SK-N-SH (cell line): Measurements from ENCODE around the gene PLOD2. TPM values are rescaled to one million over a fixed set of nuclear protein-coding genes. Genes with fewer than 3 reads are reported as not detected.

Experiments used
- CTCF ChIA-PET: fragments of 300-600, 350-600 bp; formaldehyde crosslinking; extraction: SDS; loops from one replicate; lab custom pipeline; 2021; lab: Yijun Ruan, JAX
- POLR2A ChIA-PET: fragments of 350-600 bp; sonication (Branson Sonifier 250); formaldehyde crosslinking; extraction: SDS; loops from one replicate; lab custom pipeline; 2020; ENCODE audit warnings: antibody characterized with exemption, inconsistent platforms; lab: Yijun Ruan, JAX
- DNase-seq: peaks from one replicate; pipeline ENCODE4 v3.0.0; 2012
- H2AFZ ChIP-seq: fragments of 200-600 bp; sonication (generic); 2 replicates; pipeline ENCODE4 v1.8.1; 2016; ENCODE audit warnings: antibody characterized with exemption, mild to moderate bottlenecking, low read depth
- H3F3A ChIP-seq: fragments of 200-600 bp; sonication (generic); replicated peaks from 2 replicates; pipeline ENCODE3; 2016; ENCODE audit warnings: antibody characterized with exemption, mild to moderate bottlenecking; ENCODE audit not compliant: insufficient read depth
- H3K27ac ChIP-seq, 2 experiments: fragments of 200-500 bp in 1 of 2; fragments of 200-600 bp in 1 of 2; sonication (Bioruptor generic) in 1 of 2; sonication (generic), shearing (Covaris generic) in 1 of 2; 2 replicates each; pipeline versions ENCODE4 v1.5.1 to v1.6.1; 2014 to 2016; ENCODE audit warnings: low read depth in 2 of 2, inconsistent platforms in 1 of 2, low read length in 1 of 2, mild to moderate bottlenecking in 1 of 2, mixed read lengths in 1 of 2
- H3K27me3 ChIP-seq: fragments of 200-600 bp; sonication (generic), shearing (Covaris generic); 2 replicates; pipeline ENCODE4 v1.6.1; 2016; ENCODE audit warnings: mixed run types; ENCODE audit not compliant: insufficient read depth
- H3K36me3 ChIP-seq, 2 experiments: fragments of 200-500 bp in 1 of 2; fragments of 200-600 bp in 1 of 2; sonication (Bioruptor generic) in 1 of 2; sonication (generic) in 1 of 2; replicated peaks in 1 of 2; 2 replicates each; pipeline versions ENCODE3 to v1.5.1; 2014 to 2016; ENCODE audit warnings: low read length in 1 of 2, mild to moderate bottlenecking in 1 of 2; ENCODE audit not compliant: insufficient read depth in 2 of 2, control insufficient read depth in 1 of 2
- H3K4me1 ChIP-seq, 2 experiments: fragments of 200-500 bp in 1 of 2; fragments of 200-600 bp in 1 of 2; sonication (Bioruptor generic) in 1 of 2; sonication (generic), shearing (Covaris generic) in 1 of 2; 2 replicates each; pipeline versions ENCODE4 v1.5.1 to v1.6.1; 2014 to 2016; ENCODE audit warnings: low read depth in 1 of 2, low read length in 1 of 2, mixed run types in 1 of 2; ENCODE audit not compliant: insufficient read depth in 2 of 2, control insufficient read depth in 1 of 2
- H3K4me2 ChIP-seq: fragments of 200-600 bp; sonication (generic), shearing (Covaris generic); 2 replicates; pipeline ENCODE4 v1.6.1; 2017; ENCODE audit warnings: mixed run types
- H3K4me3 ChIP-seq, 2 experiments: fragments of 200-500 bp in 1 of 2; fragments of 200-600 bp in 1 of 2; sonication (Bioruptor generic) in 1 of 2; sonication (generic), shearing (Covaris generic) in 1 of 2; 2 replicates each; pipeline versions ENCODE4 v1.5.1 to v1.8.1; 2014 to 2016; ENCODE audit warnings: low read depth in 2 of 2, inconsistent platforms in 1 of 2, low read length in 1 of 2, mild to moderate bottlenecking in 1 of 2, mixed read lengths in 1 of 2, moderate library complexity in 1 of 2
- H3K79me2 ChIP-seq: fragments of 200-600 bp; sonication (generic); 2 replicates; pipeline ENCODE4 v1.8.1; 2017; ENCODE audit warnings: mild to moderate bottlenecking; ENCODE audit not compliant: insufficient read depth
- H3K9ac ChIP-seq: fragments of 200-600 bp; sonication (generic); 2 replicates; pipeline ENCODE4 v1.6.1; 2017; ENCODE audit warnings: mixed run types
- H3K9me2 ChIP-seq: fragments of 200-600 bp; sonication (generic); 2 replicates; pipeline ENCODE4 v1.6.1; 2017; ENCODE audit warnings: mixed run types
- H3K9me3 ChIP-seq: fragments of 200-600 bp; sonication (generic); 2 replicates; pipeline ENCODE4 v1.6.1; 2017; ENCODE audit warnings: mixed run types, mild to moderate bottlenecking, moderate library complexity
- H4K20me1 ChIP-seq: fragments of 200-600 bp; sonication (generic); 2 replicates; pipeline ENCODE4 v1.6.1; 2017; ENCODE audit warnings: mild to moderate bottlenecking, mixed run types; ENCODE audit not compliant: insufficient read depth
- EZH2phosphoT487 ChIP-seq: fragments of 200-600 bp; sonication (generic); IDR thresholded peaks from 2 replicates; pipeline ENCODE4 v1.6.1; 2017; ENCODE audit warnings: low read depth, mixed run types, mild to moderate bottlenecking, antibody characterized with exemption, moderate library complexity, borderline replicate concordance
- FOXJ3 ChIP-seq: sonication (generic); formaldehyde crosslinking; IDR thresholded peaks from 2 replicates; pipeline ENCODE4 v1.5.1; 2020; ENCODE audit warnings: mild to moderate bottlenecking, missing genetic modification reagents
- GABPA ChIP-seq: IDR thresholded peaks from 2 replicates; pipeline ENCODE4 v1.4.0; 2012; ENCODE audit warnings: low read depth, mild to moderate bottlenecking
- GATA2 ChIP-seq: sonication (generic); formaldehyde crosslinking; IDR thresholded peaks from 2 replicates; pipeline ENCODE4 v1.5.0; 2020; ENCODE audit warnings: mild to moderate bottlenecking, missing genetic modification reagents
- JUND ChIP-seq: IDR thresholded peaks from 2 replicates; pipeline ENCODE4 v1.4.0; 2012
- MEF2A ChIP-seq: IDR thresholded peaks from 2 replicates; pipeline ENCODE4 v1.4.0; 2012; ENCODE audit warnings: low read depth, borderline replicate concordance
- NRF1 ChIP-seq: IDR thresholded peaks from 2 replicates; pipeline ENCODE4 v1.6.1; 2012; ENCODE audit warnings: low read depth, mild to moderate bottlenecking, low read length
- POLR2AphosphoS5 ChIP-seq: IDR thresholded peaks from 2 replicates; pipeline ENCODE4 v1.6.1; 2012; ENCODE audit warnings: low read depth, low read length
- RAD21 ChIP-seq: IDR thresholded peaks from 2 replicates; pipeline ENCODE4 v1.6.1; 2012; ENCODE audit warnings: mild to moderate bottlenecking, low read length
- SMC3 ChIP-seq: IDR thresholded peaks from 2 replicates; pipeline ENCODE4 v1.6.1; 2012; ENCODE audit warnings: low read depth, low read length, improper control_type of control experiment
- TAF1 ChIP-seq: IDR thresholded peaks from 2 replicates; pipeline ENCODE4 v1.6.1; 2012; ENCODE audit warnings: low read depth, mild to moderate bottlenecking, low read length, moderate library complexity, borderline replicate concordance
- TCF12 ChIP-seq: IDR thresholded peaks from 2 replicates; pipeline ENCODE4 v1.4.0; 2012
- USF1 ChIP-seq: IDR thresholded peaks from 2 replicates; pipeline ENCODE4 v1.4.0; 2012; ENCODE audit warnings: low read depth, borderline replicate concordance
- WGBS: methylation state at CpG from one replicate; pipeline ENCODE4 v1.1.6; 2017; ENCODE audit warnings: low lambda C conversion rate; 5-methylcytosine and 5-hydroxymethylcytosine counted together
- polyA plus RNA-seq, 3 experiments: library from polyadenylated mRNA; depleted of rRNA; stranded (reverse); fragments of >200 nt; gene quantifications; 2 replicates each; pipeline ENCODE4 v1.2.3, GENCODE V29; 2012
- TF ChIP-seq, protein P1 (sequence below): IDR thresholded peaks from 2 replicates; pipeline ENCODE4 v1.4.0; 2012; ENCODE audit warnings: low read depth, borderline replicate concordance
- TF ChIP-seq, protein P2 (sequence below): fragments of 150-350 bp; IDR thresholded peaks from 2 replicates; pipeline ENCODE4 v1.6.1; 2017; ENCODE audit warnings: antibody characterized with exemption, low read length, low read depth, borderline replicate concordance
- TF ChIP-seq, protein P3 (sequence below): fragments of 150-350 bp; IDR thresholded peaks from 2 replicates; pipeline ENCODE4 v1.6.1; 2016; ENCODE audit warnings: mild to moderate bottlenecking, low read depth, low read length

The PLOD2 gene
- polyA plus RNA-seq, 1 of the 3 experiments (the other 2 are of a cell fraction), result 0.58 TPM

DNA sequence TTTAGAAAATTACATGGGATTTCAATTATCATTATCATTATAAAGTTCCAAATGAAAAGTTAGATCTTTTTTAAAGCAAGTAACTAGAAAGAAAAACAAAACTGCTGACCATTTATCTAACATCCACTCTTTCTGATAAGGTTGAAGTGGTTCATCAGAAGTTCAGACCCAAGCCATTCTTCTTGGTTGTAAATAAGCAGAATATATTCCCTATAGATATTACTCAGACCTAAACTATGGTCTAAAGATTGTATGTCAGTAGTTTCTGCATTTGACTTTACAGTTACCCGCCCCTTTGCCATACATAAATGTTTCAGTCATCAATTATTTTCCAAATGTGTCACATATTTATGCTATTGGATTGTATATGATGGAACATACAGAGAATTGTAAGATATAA lies 136.7 kb downstream of the PLOD2 start:
- H3K4me1 ChIP-seq, result no peaks in the 10 kb centered on the region
- no peak overlapping the region for H3K4me2 ChIP-seq
- WGBS, result 9% methylated on average over 1 of the region's 1 CpG
- no peak for DNase-seq
- H3K9ac ChIP-seq, result no peak overlapping the region
- H3F3A ChIP-seq, result no peaks in the 10 kb centered on the region
- TF ChIP-seq GATA2 (CRISPR knock-in tag), result no peak
- H3K36me3 ChIP-seq, result no peaks in the 10 kb centered on the region
- no peaks in the 10 kb centered on the region for H4K20me1 ChIP-seq
- H3K27me3 ChIP-seq, result no peaks in the 10 kb centered on the region
- H3K9me3 ChIP-seq, result no peaks in the 10 kb centered on the region
- H3K79me2 ChIP-seq, result no peaks in the 10 kb centered on the region
- no peaks in the 10 kb centered on the region for H3K9me2 ChIP-seq
- CTCF ChIA-PET, result interaction anchor here (1.0 kb wide), 1 partner anchor 41 kb away, joined by 3 read pairs; no protein-coding TSS in a partner anchor
- no peak overlapping the region for H2AFZ ChIP-seq
- no peak overlapping the region for H3K4me3 ChIP-seq
- H3K27ac ChIP-seq, result no peak overlapping the region
- POLR2A ChIA-PET, result no interaction called here

- Histone ChIP-seq H3K9me2 (no peaks in the 10 kb centered on the region), H3K27ac (no peak overlapping the region), H2AFZ (no peak overlapping the region), H3K4me3 (no peak overlapping the region), H3K27me3 (no peaks in the 10 kb centered on the region; the same call in 1 of the 2 replicates), H4K20me1 (no peaks in the 10 kb centered on the region), H3K9me3 (no peaks in the 10 kb centered on the region), H3K4me1 (no peaks in the 10 kb centered on the region), H3K36me3 (no peaks in the 10 kb centered on the region), H3K9ac (no peak overlapping the region), H3K79me2 (no peaks in the 10 kb centered on the region), H3K4me2 (no peak overlapping the region), H3F3A (no peaks in the 10 kb centered on the region)
- WGBS, result 0% methylated on average over 1 of the region's 1 CpG
- POLR2A ChIA-PET, result no interaction called here
- CTCF ChIA-PET, result no interaction called here
- TF ChIP-seq SMC3 (no peak), MEF2A (no peak), USF1 (no peak), EZH2phosphoT487 (no peak), GATA2 (CRISPR knock-in tag) (no peak)
- TF ChIP-seq, protein P1, sequence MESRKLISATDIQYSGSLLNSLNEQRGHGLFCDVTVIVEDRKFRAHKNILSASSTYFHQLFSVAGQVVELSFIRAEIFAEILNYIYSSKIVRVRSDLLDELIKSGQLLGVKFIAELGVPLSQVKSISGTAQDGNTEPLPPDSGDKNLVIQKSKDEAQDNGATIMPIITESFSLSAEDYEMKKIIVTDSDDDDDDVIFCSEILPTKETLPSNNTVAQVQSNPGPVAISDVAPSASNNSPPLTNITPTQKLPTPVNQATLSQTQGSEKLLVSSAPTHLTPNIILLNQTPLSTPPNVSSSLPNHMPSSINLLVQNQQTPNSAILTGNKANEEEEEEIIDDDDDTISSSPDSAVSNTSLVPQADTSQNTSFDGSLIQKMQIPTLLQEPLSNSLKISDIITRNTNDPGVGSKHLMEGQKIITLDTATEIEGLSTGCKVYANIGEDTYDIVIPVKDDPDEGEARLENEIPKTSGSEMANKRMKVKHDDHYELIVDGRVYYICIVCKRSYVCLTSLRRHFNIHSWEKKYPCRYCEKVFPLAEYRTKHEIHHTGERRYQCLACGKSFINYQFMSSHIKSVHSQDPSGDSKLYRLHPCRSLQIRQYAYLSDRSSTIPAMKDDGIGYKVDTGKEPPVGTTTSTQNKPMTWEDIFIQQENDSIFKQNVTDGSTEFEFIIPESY, result no peak
- no peak for DNase-seq
These were observed 140.0 kb downstream of the PLOD2 start for GRCh38 chr3:146020969-146021368.

DNA sequence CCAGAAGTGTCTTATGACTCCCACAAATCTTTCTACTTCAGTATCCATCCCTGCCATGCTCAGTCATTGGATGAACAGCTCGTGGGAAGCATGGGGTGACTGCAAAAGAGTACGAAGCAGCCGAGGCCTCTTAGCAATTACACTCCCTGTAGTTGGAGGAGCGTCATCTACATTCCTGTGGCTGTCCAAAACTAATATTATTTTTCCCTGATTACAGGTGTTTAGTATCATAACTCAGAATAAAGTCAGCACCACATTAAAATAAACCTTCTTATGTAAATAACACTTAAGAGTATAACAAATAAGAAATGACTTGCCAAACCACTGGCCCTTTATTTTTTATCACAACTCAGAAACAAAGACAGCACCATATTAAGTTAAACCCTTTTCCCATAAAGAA lies 141.5 kb downstream of the PLOD2 start:
- Histone ChIP-seq H3K79me2 (no peaks in the 10 kb centered on the region), H3K9me3 (no peaks in the 10 kb centered on the region), H3K27ac (no peak overlapping the region), H3K4me2 (no peak overlapping the region), H4K20me1 (no peaks in the 10 kb centered on the region), H3K4me1 (no peaks in the 10 kb centered on the region), H3K9ac (no peak overlapping the region), H3K27me3 (peaks cover 6% of the 10 kb centered on the region; the same call in 1 of the 2 replicates), H3K4me3 (no peak overlapping the region), H2AFZ (no peak overlapping the region), H3F3A (no peaks in the 10 kb centered on the region), H3K9me2 (no peaks in the 10 kb centered on the region), H3K36me3 (no peaks in the 10 kb centered on the region)
- TF ChIP-seq SMC3 (no peak), JUND (no peak), RAD21 (no peak), POLR2AphosphoS5 (no peak), FOXJ3 (CRISPR knock-in tag) (no peak), NRF1 (no peak), TAF1 (no peak), TCF12 (no peak), GABPA (no peak)
- TF ChIP-seq, protein P2, sequence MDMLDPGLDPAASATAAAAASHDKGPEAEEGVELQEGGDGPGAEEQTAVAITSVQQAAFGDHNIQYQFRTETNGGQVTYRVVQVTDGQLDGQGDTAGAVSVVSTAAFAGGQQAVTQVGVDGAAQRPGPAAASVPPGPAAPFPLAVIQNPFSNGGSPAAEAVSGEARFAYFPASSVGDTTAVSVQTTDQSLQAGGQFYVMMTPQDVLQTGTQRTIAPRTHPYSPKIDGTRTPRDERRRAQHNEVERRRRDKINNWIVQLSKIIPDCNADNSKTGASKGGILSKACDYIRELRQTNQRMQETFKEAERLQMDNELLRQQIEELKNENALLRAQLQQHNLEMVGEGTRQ, result no peak
- TF ChIP-seq, protein P3, sequence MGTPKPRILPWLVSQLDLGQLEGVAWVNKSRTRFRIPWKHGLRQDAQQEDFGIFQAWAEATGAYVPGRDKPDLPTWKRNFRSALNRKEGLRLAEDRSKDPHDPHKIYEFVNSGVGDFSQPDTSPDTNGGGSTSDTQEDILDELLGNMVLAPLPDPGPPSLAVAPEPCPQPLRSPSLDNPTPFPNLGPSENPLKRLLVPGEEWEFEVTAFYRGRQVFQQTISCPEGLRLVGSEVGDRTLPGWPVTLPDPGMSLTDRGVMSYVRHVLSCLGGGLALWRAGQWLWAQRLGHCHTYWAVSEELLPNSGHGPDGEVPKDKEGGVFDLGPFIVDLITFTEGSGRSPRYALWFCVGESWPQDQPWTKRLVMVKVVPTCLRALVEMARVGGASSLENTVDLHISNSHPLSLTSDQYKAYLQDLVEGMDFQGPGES, result no peak
- WGBS, result 6% methylated on average over 4 of the region's 4 CpGs
- ChIA-PET POLR2A (no interaction called here), CTCF (no interaction called here)
- no peak for DNase-seq
